HAP-1 (cell line): ENCODE measurements around the gene HOXC10.

ENCODE experiments used
- DNase-seq, 2 experiments: peaks; one replicate each; pipeline ENCODE4 v3.0.0-alpha.2; 2016 to 2020; ENCODE audit warnings: low spot score in 2 of 2
- H3K27me3 ChIP-seq: fragments of 250-450 bp; sonication (Bioruptor Pico); 2 replicates; pipeline ENCODE4 v1.5.1; 2020; ENCODE audit warnings: low read depth, mild to moderate bottlenecking, moderate library complexity
- H3K36me3 ChIP-seq: fragments of 250-450 bp; sonication (Bioruptor Pico); replicated peaks from 2 replicates; pipeline ENCODE4 v1.5.1; 2020; ENCODE audit warnings: mild to moderate bottlenecking
- H3K4me1 ChIP-seq: fragments of 250-450 bp; sonication (Bioruptor Pico); 2 replicates; pipeline ENCODE4 v1.5.1; 2020; ENCODE audit warnings: mild to moderate bottlenecking
- H3K4me3 ChIP-seq: fragments of 250-450 bp; sonication (Bioruptor Pico); 2 replicates; pipeline ENCODE4 v1.5.1; 2020; ENCODE audit warnings: mild to moderate bottlenecking, moderate library complexity
- H3K9me3 ChIP-seq: fragments of 250-450 bp; sonication (Bioruptor Pico); 2 replicates; pipeline ENCODE4 v1.5.1; 2020; ENCODE audit warnings: mild to moderate bottlenecking, moderate library complexity
- in situ Hi-C: fragments of 300-500 bp; cut with MboI; formaldehyde crosslinking; loops from 3 replicates; pipeline ENCODE4 v1.14.3; 2020; ENCODE audit warnings: low sequenced_read_pairs, inconsistent platforms, mixed read lengths

Gene HOXC10

GRCh38 chr12:54005853-54006558 lies 21.1 kb downstream of the HOXC10 start:
- H3K4me1 ChIP-seq = peaks cover 16% of the 10 kb centered on the region
- DNase-seq = peak; percentile 72 to 94
- in situ Hi-C loops = loop anchor here (5.0 kb wide), 1 partner anchor 196 kb away; no protein-coding TSS in a partner anchor
- no peaks in the 10 kb centered on the region for H3K9me3 ChIP-seq
- H3K4me3 ChIP-seq = peak overlapping the region; percentile 6
- no peaks in the 10 kb centered on the region for H3K36me3 ChIP-seq
- H3K27me3 ChIP-seq = peaks cover 2% of the 10 kb centered on the region; the same call in 1 of the 2 replicates

- peaks cover 21% of the 10 kb centered on the region for H3K4me1 ChIP-seq
- no peak for DNase-seq
- no peak overlapping the region for H3K4me3 ChIP-seq
- in situ Hi-C loops = loop anchor here (5.0 kb wide), 1 partner anchor 196 kb away; no protein-coding TSS in a partner anchor
- H3K9me3 ChIP-seq = no peaks in the 10 kb centered on the region
- H3K27me3 ChIP-seq = no peaks in the 10 kb centered on the region
- H3K36me3 ChIP-seq = no peaks in the 10 kb centered on the region
Measured at GRCh38 chr12:54006559-54007220, 21.7 kb downstream of the HOXC10 start.

DNA sequence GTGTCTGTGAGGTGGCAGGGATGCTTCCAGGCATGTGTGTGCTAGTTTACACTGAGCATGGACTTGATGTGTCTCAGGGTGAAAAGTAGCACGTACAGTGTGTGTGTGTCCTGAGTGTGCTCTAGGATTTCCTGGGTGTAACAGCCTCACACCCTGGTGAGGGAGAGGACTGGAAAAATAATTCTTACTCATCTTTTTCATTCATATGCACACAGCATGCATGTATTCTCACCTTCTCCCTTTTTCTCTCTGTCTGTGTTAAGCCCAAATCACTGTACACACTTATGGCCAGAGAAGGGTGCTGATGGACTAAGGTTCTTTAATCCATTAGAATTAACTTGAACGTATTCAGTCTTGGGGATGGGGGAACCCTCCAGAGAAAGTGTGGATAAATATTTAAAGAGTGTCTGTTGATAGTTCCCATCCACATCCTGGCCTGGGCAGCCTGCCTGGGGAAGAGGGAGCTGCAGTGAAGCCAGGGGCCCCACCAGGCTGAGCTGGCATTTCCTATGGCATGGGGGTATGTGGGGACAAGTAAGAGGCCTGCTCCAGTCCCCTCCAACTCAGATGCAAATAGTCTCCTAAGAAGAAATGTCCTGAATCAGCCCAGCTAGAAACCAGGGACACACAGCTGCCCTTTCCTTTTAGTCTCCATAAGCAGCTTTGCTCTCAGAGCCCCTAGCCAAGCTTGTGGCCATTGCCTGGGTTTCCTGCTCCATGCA lies 22.8 kb downstream of the HOXC10 start:
- DNase-seq = no peak
- peaks cover 21% of the 10 kb centered on the region for H3K4me1 ChIP-seq
- no peak overlapping the region for H3K4me3 ChIP-seq
- in situ Hi-C loops = loop anchor here (5.0 kb wide), 1 partner anchor 195 kb away; no protein-coding TSS in a partner anchor
- H3K36me3 ChIP-seq = no peaks in the 10 kb centered on the region
- H3K9me3 ChIP-seq = no peaks in the 10 kb centered on the region
- H3K27me3 ChIP-seq = no peaks in the 10 kb centered on the region

DNA sequence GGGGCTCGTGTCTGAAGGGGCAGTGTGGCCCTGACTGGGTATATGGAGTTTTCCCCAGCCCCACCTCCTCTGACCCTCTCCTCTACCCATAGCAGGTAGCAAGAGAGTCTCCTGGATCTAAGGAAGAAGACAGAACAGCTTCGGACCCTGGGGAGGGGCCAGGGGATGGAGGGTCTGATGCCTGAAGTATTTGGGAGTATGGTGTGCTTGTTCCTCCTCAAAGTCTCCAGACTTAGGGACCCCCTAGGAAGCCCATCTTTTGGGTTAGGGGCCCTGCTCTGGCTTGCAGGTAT lies 23.3 kb downstream of the HOXC10 start:
- no peaks in the 10 kb centered on the region for H3K27me3 ChIP-seq
- peaks cover 21% of the 10 kb centered on the region for H3K4me1 ChIP-seq
- no peak for DNase-seq
- no peaks in the 10 kb centered on the region for H3K9me3 ChIP-seq
- no peak overlapping the region for H3K4me3 ChIP-seq
- in situ Hi-C loops = loop anchor here (5.0 kb wide), 1 partner anchor 194 kb away; no protein-coding TSS in a partner anchor
- H3K36me3 ChIP-seq = no peaks in the 10 kb centered on the region

GRCh38 chr12:54009171-54010052 lies 24.5 kb downstream of the HOXC10 start:
- Histone ChIP-seq H3K9me3 (no peaks in the 10 kb centered on the region), H3K27me3 (no peaks in the 10 kb centered on the region), H3K4me3 (peak overlapping the region; percentile 45), H3K36me3 (no peaks in the 10 kb centered on the region), H3K4me1 (peaks cover 21% of the 10 kb centered on the region)
- DNase-seq = peak in 1 of 2 experiments; percentile 52
- in situ Hi-C loops = loop anchor here (5.0 kb wide), 1 partner anchor 193 kb away; no protein-coding TSS in a partner anchor

GRCh38 chr12:54010053-54010971 lies 25.4 kb downstream of the HOXC10 start:
- DNase-seq = no peak
- H3K27me3 ChIP-seq = no peaks in the 10 kb centered on the region
- peaks cover 19% of the 10 kb centered on the region for H3K4me1 ChIP-seq
- no peaks in the 10 kb centered on the region for H3K36me3 ChIP-seq
- no peaks in the 10 kb centered on the region for H3K9me3 ChIP-seq
- in situ Hi-C loops = no loop called here
- peak overlapping the region; percentile 45 for H3K4me3 ChIP-seq

DNA sequence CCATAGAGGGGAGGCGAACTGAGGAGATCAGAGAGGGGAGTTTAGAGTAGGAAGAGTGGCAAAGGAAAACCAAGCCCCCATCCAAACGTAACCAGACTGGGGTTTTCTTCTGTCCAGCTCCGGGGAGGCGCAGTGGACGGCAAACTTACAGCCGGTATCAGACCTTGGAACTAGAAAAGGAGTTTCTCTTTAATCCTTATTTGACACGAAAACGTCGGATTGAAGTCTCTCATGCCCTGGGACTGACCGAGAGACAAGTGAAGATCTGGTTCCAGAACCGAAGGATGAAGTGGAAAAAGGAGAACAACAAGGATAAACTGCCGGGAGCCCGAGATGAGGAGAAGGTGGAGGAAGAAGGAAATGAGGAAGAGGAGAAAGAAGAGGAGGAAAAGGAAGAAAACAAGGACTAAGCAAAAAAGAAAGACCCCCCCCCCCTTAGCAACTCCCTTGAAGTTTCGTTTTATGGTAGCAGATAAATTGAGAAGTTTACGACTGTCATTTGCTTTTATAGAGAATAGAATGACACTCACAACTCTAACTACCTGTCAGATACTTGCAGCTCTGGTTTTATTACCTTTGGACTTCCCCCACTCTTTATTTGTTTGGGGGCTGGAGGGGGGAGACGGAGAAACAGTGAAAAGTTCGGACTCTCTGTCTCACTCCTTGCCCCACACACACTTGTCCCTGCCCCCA lies 26.2 kb downstream of the HOXC10 start:
- no peaks in the 10 kb centered on the region for H3K9me3 ChIP-seq
- H3K4me3 ChIP-seq = peak overlapping the region; percentile 45
- H3K36me3 ChIP-seq = no peaks in the 10 kb centered on the region
- in situ Hi-C loops = no loop called here
- DNase-seq = no peak
- no peaks in the 10 kb centered on the region for H3K27me3 ChIP-seq
- peaks cover 23% of the 10 kb centered on the region for H3K4me1 ChIP-seq

- H3K36me3 ChIP-seq = no peaks in the 10 kb centered on the region
- DNase-seq = no peak
- H3K4me3 ChIP-seq = no peak overlapping the region
- no peaks in the 10 kb centered on the region for H3K9me3 ChIP-seq
- H3K4me1 ChIP-seq = peaks cover 20% of the 10 kb centered on the region
- no peaks in the 10 kb centered on the region for H3K27me3 ChIP-seq
- in situ Hi-C loops = no loop called here
Measured at GRCh38 chr12:54011665-54012532, 27.0 kb downstream of the HOXC10 start.

DNA sequence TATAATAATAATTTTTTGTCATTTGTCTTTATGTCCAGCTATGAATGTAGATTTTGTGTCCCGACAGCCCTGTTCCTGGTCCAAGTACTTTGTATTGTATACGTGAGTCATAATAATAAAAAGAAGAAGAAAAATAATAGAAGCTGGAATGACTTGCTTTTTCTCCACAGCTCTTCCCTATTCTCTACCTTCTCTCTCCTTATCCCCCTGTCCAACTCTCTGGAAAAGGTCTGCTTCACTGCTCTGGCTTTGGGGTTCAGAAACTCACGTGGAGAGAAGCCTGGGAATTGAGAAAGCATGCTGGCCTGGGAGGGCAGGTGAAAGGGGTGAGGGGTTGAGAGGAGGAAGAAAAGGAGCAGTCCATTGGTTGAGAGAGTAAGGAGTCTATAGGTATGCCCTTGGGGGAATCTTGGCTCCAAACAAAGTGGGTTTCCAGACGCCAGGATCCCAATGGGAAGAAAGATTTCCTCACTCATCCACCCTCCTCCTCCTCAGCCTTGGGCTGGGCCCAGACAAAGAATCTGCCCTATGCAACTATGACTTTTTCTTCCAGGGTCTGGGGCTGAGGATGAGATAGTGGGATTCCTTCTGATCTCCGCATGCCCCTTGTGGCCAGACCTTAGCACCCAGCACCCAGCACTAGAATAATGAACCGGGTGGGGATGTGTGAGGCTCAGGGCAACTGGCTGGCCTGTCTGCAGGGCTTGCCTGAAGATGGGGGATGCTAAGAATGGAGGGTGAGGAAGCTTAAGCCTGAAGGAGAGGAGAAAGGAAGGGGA lies 27.9 kb downstream of the HOXC10 start:
- no peak for DNase-seq
- Histone ChIP-seq H3K9me3 (no peaks in the 10 kb centered on the region), H3K36me3 (no peaks in the 10 kb centered on the region), H3K4me1 (peaks cover 20% of the 10 kb centered on the region), H3K4me3 (no peak overlapping the region), H3K27me3 (no peaks in the 10 kb centered on the region)
- in situ Hi-C loops = no loop called here

GRCh38 chr12:54014377-54015017 lies 29.6 kb downstream of the HOXC10 start:
- Histone ChIP-seq H3K9me3 (no peaks in the 10 kb centered on the region), H3K4me1 (peaks cover 27% of the 10 kb centered on the region), H3K4me3 (no peak overlapping the region), H3K27me3 (no peaks in the 10 kb centered on the region), H3K36me3 (no peaks in the 10 kb centered on the region)
- in situ Hi-C loops = no loop called here
- DNase-seq = no peak
